Activated T-cell treated with anti-CD3 and anti-CD28 coated beads, Interleukin-2, amount 50 U/mL, for 24 hours (primary cell): ENCODE results near the gene CLDN20.
"Not testable (repeated sequence)": the region's sequence is repeated elsewhere in the genome, so short reads cannot be mapped to it uniquely, and the experiment has no call there.

Experiments
- DNase-seq: peaks from one replicate; pipeline ENCODE4 v3.0.0-alpha.2; 2020
- H3K27ac Mint-ChIP-seq: 2 replicates; pipeline ENCODE4 v1.8.0; 2020; ENCODE audit warnings: mild to moderate bottlenecking, mixed read lengths
- H3K27me3 Mint-ChIP-seq: 2 replicates; pipeline ENCODE4 v1.8.0; 2020; ENCODE audit warnings: mixed read lengths
- H3K36me3 Mint-ChIP-seq: 2 replicates; pipeline ENCODE4 v1.8.0; 2020; ENCODE audit warnings: low read depth, mixed read lengths
- H3K4me1 Mint-ChIP-seq: 2 replicates; pipeline ENCODE4 v1.8.0; 2020; ENCODE audit warnings: low read depth, mixed read lengths
- H3K4me3 Mint-ChIP-seq: 2 replicates; pipeline ENCODE4 v1.8.0; 2020; ENCODE audit warnings: mild to moderate bottlenecking, moderate library complexity, mixed read lengths
- H3K9me3 Mint-ChIP-seq: 2 replicates; pipeline ENCODE4 v1.8.0; 2020; ENCODE audit warnings: mixed read lengths

CLDN20 gene

GRCh38 chr6:155263373-155264063 is at the start of gene CLDN20:
TSS of gene CLDN20 (plus strand) at chr6:155264013. CDS start at chr6:155275720, 11,707 bp downstream.
- H3K4me1 Mint-ChIP-seq = peaks cover 25% of the 10 kb centered on the region
- no peak for DNase-seq
- H3K9me3 Mint-ChIP-seq = no peaks in the 10 kb centered on the region
- no peaks in the 10 kb centered on the region for H3K27me3 Mint-ChIP-seq
- no peak within 1 kb of the TSS for H3K4me3 Mint-ChIP-seq
- H3K36me3 Mint-ChIP-seq = peaks cover 89% of the 10 kb centered on the region
- H3K27ac Mint-ChIP-seq = no peak within 1 kb of the TSS

GRCh38 chr6:155215906-155216305 is 47.9 kb upstream of the CLDN20 start:
- Mint-ChIP-seq H3K4me1 (peaks cover 6% of the 10 kb centered on the region), H3K27ac (no peak overlapping the region), H3K4me3 (no peak overlapping the region), H3K27me3 (no peaks in the 10 kb centered on the region), H3K36me3 (peaks cover 5% of the 10 kb centered on the region), H3K9me3 (no peaks in the 10 kb centered on the region)
- no peak for DNase-seq

GRCh38 chr6:155216312-155217046 is 47.3 kb upstream of the CLDN20 start:
- Mint-ChIP-seq H3K27ac (no peak overlapping the region), H3K9me3 (no peaks in the 10 kb centered on the region), H3K4me3 (no peak overlapping the region), H3K4me1 (peaks cover 6% of the 10 kb centered on the region), H3K36me3 (peaks cover 5% of the 10 kb centered on the region), H3K27me3 (no peaks in the 10 kb centered on the region)
- DNase-seq = no peak

- H3K27me3 Mint-ChIP-seq, H3K9me3 Mint-ChIP-seq, H3K4me3 Mint-ChIP-seq, H3K36me3 Mint-ChIP-seq, H3K27ac Mint-ChIP-seq, DNase-seq: not testable (repeated sequence)
- H3K4me1 Mint-ChIP-seq = peaks cover 14% of the 10 kb centered on the region
These were observed 45.1 kb upstream of the CLDN20 start for GRCh38 chr6:155218711-155219110.

GRCh38 chr6:155219299-155219698 is 44.5 kb upstream of the CLDN20 start:
- Mint-ChIP-seq H3K9me3 (no peaks in the 10 kb centered on the region), H3K27ac (no peak overlapping the region), H3K27me3 (no peaks in the 10 kb centered on the region), H3K4me1 (peaks cover 20% of the 10 kb centered on the region), H3K4me3 (no peak overlapping the region), H3K36me3 (no peaks in the 10 kb centered on the region)
- DNase-seq = no peak

GRCh38 chr6:155219858-155220301 is 43.9 kb upstream of the CLDN20 start:
- DNase-seq = no peak
- no peaks in the 10 kb centered on the region for H3K36me3 Mint-ChIP-seq
- no peak overlapping the region for H3K4me3 Mint-ChIP-seq
- H3K9me3 Mint-ChIP-seq = no peaks in the 10 kb centered on the region
- no peak overlapping the region for H3K27ac Mint-ChIP-seq
- peaks cover 26% of the 10 kb centered on the region for H3K4me1 Mint-ChIP-seq
- no peaks in the 10 kb centered on the region for H3K27me3 Mint-ChIP-seq

- H3K27me3 Mint-ChIP-seq = no peaks in the 10 kb centered on the region
- no peak overlapping the region for H3K27ac Mint-ChIP-seq
- H3K9me3 Mint-ChIP-seq = no peaks in the 10 kb centered on the region
- no peaks in the 10 kb centered on the region for H3K36me3 Mint-ChIP-seq
- DNase-seq = no peak
- no peak overlapping the region for H3K4me3 Mint-ChIP-seq
- peaks cover 27% of the 10 kb centered on the region for H3K4me1 Mint-ChIP-seq
These were observed 42.7 kb upstream of the CLDN20 start for GRCh38 chr6:155221086-155221485.

GRCh38 chr6:155222506-155222905 is 41.3 kb upstream of the CLDN20 start:
- Mint-ChIP-seq H3K4me3 (no peak overlapping the region), H3K36me3 (no peaks in the 10 kb centered on the region), H3K9me3 (no peaks in the 10 kb centered on the region), H3K4me1 (peaks cover 25% of the 10 kb centered on the region), H3K27me3 (no peaks in the 10 kb centered on the region), H3K27ac (no peak overlapping the region)
- no peak for DNase-seq

- H3K27me3 Mint-ChIP-seq = no peaks in the 10 kb centered on the region
- peaks cover 25% of the 10 kb centered on the region for H3K4me1 Mint-ChIP-seq
- peak; percentile 50 for DNase-seq
- no peaks in the 10 kb centered on the region for H3K9me3 Mint-ChIP-seq
- H3K27ac Mint-ChIP-seq = peak overlapping the region; percentile 92
- peak overlapping the region; percentile 37 for H3K4me3 Mint-ChIP-seq
- no peaks in the 10 kb centered on the region for H3K36me3 Mint-ChIP-seq
These were observed 40.0 kb upstream of the CLDN20 start for GRCh38 chr6:155223646-155224451.

- no peak for DNase-seq
- H3K9me3 Mint-ChIP-seq = no peaks in the 10 kb centered on the region
- no peak overlapping the region for H3K4me3 Mint-ChIP-seq
- H3K27me3 Mint-ChIP-seq = no peaks in the 10 kb centered on the region
- H3K27ac Mint-ChIP-seq = peak overlapping the region; percentile 92
- peaks cover under 1% of the 10 kb centered on the region for H3K36me3 Mint-ChIP-seq
- peaks cover 25% of the 10 kb centered on the region for H3K4me1 Mint-ChIP-seq
These were observed 39.2 kb upstream of the CLDN20 start for GRCh38 chr6:155224618-155225017.

- Mint-ChIP-seq H3K27me3 (no peaks in the 10 kb centered on the region), H3K36me3 (peaks cover 5% of the 10 kb centered on the region), H3K4me1 (peaks cover 25% of the 10 kb centered on the region), H3K4me3 (no peak overlapping the region), H3K27ac (no peak overlapping the region), H3K9me3 (no peaks in the 10 kb centered on the region)
- DNase-seq = no peak
These were observed 36.8 kb upstream of the CLDN20 start for GRCh38 chr6:155227046-155227445.

- peaks cover 5% of the 10 kb centered on the region for H3K36me3 Mint-ChIP-seq
- DNase-seq = no peak
- no peaks in the 10 kb centered on the region for H3K9me3 Mint-ChIP-seq
- no peaks in the 10 kb centered on the region for H3K27me3 Mint-ChIP-seq
- peaks cover 17% of the 10 kb centered on the region for H3K4me1 Mint-ChIP-seq
- no peak overlapping the region for H3K4me3 Mint-ChIP-seq
- no peak overlapping the region for H3K27ac Mint-ChIP-seq
These were observed 35.2 kb upstream of the CLDN20 start for GRCh38 chr6:155228546-155229166.

GRCh38 chr6:155230975-155231374 is 32.8 kb upstream of the CLDN20 start:
- not testable (repeated sequence) for H3K36me3 Mint-ChIP-seq, H3K27ac Mint-ChIP-seq, H3K4me3 Mint-ChIP-seq, H3K27me3 Mint-ChIP-seq, H3K4me1 Mint-ChIP-seq, DNase-seq, H3K9me3 Mint-ChIP-seq

GRCh38 chr6:155232848-155233247 is 31.0 kb upstream of the CLDN20 start:
- Mint-ChIP-seq H3K4me3 (no peak overlapping the region), H3K9me3 (peaks cover under 1% of the 10 kb centered on the region), H3K27ac (no peak overlapping the region), H3K36me3 (peaks cover 5% of the 10 kb centered on the region), H3K4me1 (no peaks in the 10 kb centered on the region), H3K27me3 (peaks cover 5% of the 10 kb centered on the region)
- DNase-seq = no peak
